GM12875 (cell line): Measurements from ENCODE around the gene RIPOR3.
"Not testable (repeated sequence)": the region's sequence is repeated elsewhere in the genome, so short reads cannot be mapped to it uniquely, and the experiment has no call there.

Source experiments
- H3K4me3 ChIP-seq: one replicate; pipeline ENCODE4 v1.5.1; 2011; ENCODE audit warnings: low read depth, low read length, control low read depth
- CTCF ChIP-seq: IDR thresholded peaks from 2 replicates; pipeline ENCODE4 v1.5.1; 2011; ENCODE audit warnings: low read depth, mild to moderate bottlenecking, control low read depth, inconsistent platforms, low read length, moderate library complexity, borderline replicate concordance; ENCODE audit not compliant: insufficient read depth

The RIPOR3 gene

GRCh38 chr20:50628853-50629669 is 62.3 kb downstream of the RIPOR3 start:
- no peak overlapping the region for H3K4me3 ChIP-seq
- TF ChIP-seq CTCF = no peak

GRCh38 chr20:50628332-50628731 is 63.0 kb downstream of the RIPOR3 start:
- H3K4me3 ChIP-seq = no peak overlapping the region
- no peak for TF ChIP-seq CTCF

- H3K4me3 ChIP-seq = no peak overlapping the region
- no peak for TF ChIP-seq CTCF
These were observed 63.6 kb downstream of the RIPOR3 start for GRCh38 chr20:50627747-50628146.

- peak; percentile 49; the same call in 1 of the 2 replicates for TF ChIP-seq CTCF
- H3K4me3 ChIP-seq = no peak overlapping the region
These were observed 65.2 kb downstream of the RIPOR3 start for GRCh38 chr20:50625986-50626677.

GRCh38 chr20:50624351-50625016 is 66.9 kb downstream of the RIPOR3 start:
- TF ChIP-seq CTCF = no peak
- H3K4me3 ChIP-seq = no peak overlapping the region

GRCh38 chr20:50621068-50621665 is 70.2 kb downstream of the RIPOR3 start:
- H3K4me3 ChIP-seq = no peak overlapping the region
- TF ChIP-seq CTCF = no peak

- H3K4me3 ChIP-seq = not testable (repeated sequence)
These were observed 70.9 kb downstream of the RIPOR3 start for GRCh38 chr20:50620459-50620858.
